Measurements from ENCODE around the gene SLC2A11.
"Not testable (repeated sequence)": the region's sequence is repeated elsewhere in the genome, so short reads cannot be mapped to it uniquely, and the experiment has no call there.

SLC2A11 gene

DNA sequence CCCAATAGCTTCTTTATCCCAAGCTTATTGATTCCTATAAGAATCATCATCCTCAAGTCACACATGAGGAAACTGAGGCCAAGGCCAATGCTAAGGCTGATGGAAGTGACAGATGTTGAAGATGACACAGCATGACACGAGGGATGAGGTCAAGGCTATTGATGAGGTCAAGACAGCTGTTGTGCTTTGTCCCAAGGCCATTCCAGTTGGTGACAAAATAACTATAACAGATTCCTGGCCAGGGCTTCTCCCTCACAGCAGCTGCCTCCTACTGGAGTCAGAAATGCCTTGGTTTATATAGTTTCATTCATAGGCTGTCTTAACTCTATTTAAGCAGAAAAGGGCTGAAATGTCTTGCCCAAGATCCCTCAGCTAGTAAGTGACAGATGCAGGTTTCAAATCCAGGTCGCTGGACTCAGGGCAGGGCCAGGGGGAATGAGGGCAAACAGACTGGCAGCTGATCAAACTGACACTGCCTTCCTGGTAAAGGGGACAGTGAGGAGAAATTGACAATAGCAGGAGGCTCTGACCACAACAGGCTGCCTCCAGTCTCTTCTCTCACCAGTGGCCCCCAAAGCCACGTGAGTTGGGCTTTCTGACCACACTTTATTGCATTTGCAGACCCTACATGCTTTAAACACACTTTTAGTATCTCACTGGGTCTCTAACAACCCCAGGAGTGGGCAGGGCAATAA, 53.0 kb downstream of the SLC2A11 start:
- DNase-seq, result no peak

DNA sequence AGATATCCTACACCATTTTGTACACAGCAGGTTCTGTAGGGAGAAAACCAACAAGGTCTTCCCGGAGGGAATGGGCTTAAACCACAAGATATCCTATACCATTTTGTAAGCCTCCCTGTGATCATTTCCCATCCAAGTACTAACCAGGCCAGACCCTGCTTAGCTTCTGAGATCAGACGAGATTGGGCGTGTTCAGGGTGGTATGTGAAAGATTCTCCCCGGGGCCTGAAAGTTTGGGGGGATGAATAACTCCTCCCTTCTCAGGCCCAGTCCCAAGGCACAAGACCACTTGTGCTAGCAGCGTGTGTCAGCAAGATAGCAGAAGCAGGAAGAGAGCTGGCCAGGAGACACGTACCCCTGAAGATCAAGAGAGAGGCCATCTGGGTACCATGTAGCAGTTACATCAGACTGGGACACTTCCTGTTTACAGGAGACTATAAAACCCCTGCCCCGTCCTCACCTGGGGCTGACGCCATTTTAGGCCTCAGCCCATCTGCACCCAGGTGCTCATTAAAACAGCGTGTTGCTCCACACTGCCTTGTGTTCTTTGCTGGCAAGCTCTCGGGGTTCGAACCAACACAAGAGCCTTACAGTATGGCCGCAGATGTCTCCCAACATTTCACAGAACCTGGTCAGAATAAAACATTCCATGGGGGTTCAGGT, 53.8 kb downstream of the SLC2A11 start:
- DNase-seq, result no peak

DNA sequence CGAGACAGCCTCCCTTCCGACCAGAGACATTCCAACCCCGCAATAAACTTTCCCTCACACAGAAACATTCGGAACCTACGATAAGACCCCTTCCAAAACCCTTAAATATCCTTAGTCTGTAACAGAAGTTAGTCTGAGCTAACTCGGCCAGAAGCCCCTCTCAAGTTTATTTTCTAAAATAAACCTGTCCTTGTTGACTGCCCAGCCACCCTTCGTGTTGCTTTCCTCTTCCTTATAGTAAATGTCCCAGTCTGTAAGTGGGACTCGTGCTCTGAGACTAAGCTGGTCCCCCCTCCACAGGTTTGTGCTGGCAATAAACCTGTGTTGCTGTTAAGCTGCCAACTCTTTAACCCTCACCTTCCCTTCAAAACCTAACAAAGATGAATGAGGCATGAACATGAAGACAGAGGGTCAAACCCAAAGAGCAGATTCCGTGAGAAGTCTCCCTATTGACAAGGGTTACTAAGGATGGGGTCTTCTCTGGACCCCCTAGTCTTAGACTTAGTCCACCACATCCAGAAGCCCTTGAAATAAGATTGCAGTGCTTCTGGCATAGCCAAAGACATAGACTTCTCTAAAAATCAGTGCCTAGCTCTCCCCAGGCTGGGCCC, 54.7 kb downstream of the SLC2A11 start:
- DNase-seq, result no peak

DNA sequence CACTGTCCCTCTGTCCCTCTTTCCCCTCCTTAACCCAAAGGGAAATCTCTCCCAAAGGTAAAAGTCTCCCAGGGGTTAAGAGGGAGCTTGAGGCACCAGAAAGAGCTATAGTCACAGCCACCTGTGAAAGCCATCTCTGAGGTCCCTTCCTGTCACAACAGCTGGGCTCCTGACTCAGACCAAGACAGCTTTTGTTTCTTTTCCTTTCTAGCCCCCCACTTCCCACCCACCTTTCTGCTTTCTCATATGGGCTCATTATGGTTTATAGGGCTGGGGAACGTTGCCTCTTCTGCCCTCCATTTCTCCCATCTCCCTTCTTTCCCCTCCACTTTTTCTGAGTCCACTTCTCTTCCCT, 55.6 kb downstream of the SLC2A11 start:
- no peak for DNase-seq

DNA sequence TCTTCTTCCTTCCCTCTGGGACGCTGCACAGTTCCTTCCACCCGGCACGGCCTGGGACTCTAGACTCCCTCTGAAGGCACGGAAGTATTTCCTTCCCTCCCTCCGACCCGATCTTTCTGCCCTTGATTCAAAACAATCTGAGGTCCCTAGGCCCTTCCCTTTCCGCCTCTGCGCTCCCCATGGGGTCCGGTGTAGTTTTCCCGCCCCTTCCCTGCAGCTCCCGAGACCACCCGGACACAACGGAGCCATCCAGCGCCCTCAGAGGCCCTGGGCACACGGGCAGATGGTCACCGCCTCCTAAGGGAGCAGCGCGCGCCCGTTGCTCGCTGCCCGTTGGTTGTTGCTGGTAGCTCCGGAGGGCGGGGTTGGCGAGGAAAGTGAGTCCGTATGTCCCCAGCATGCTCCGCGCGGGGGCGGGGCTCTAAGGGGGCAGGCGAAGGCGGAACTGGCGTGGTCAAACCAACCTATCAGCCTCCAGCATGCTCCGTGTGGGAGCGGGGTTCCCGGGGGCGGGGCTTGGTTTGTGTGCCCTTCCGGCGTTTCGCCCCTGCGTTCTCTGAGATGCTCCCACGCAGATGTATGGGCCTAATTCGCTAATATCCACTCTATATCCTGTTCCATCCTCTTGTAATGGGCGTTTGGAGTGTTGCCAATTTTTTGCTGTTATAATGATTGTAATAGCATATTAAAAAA, 56.1 kb downstream of the SLC2A11 start:
- peak; percentile 94 to 98 (median 96) for DNase-seq

DNA sequence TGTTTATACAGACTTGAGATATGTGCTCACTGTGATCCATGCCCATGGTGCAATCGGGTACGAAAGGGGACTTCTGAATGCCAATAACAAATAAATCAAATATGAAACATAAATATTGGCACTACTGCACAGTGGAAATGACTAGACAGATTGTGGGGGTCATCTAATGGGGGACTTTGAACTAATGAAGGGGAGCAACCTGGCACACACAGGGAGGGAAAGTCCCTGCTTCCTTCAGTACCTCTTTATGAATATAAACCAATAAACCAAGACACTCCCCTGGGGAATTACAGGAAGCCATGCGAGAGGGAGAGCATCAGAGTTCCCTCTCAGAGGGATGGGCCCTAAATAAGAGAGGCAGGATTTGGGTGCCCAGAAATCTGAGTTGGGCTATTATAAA, 57.6 kb downstream of the SLC2A11 start:
- DNase-seq, result no peak

DNA sequence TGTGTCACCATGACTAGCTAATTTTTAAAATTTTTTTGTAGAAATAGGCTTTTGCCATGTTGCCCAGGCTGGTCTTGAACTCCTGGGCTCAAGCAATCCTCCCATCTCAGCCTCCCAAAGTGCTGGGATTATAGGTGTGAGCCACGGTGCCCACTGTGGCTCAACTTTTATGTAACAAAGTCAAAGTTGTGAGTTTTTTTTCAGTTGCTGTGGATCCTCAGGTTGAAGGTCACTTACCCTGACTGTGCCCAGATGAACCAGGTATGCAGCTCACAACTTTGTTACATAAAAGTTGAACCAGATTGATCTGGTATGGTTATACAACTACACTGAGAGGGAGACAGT, 62.6 kb downstream of the SLC2A11 start:
- DNase-seq, result not testable (repeated sequence)

DNA sequence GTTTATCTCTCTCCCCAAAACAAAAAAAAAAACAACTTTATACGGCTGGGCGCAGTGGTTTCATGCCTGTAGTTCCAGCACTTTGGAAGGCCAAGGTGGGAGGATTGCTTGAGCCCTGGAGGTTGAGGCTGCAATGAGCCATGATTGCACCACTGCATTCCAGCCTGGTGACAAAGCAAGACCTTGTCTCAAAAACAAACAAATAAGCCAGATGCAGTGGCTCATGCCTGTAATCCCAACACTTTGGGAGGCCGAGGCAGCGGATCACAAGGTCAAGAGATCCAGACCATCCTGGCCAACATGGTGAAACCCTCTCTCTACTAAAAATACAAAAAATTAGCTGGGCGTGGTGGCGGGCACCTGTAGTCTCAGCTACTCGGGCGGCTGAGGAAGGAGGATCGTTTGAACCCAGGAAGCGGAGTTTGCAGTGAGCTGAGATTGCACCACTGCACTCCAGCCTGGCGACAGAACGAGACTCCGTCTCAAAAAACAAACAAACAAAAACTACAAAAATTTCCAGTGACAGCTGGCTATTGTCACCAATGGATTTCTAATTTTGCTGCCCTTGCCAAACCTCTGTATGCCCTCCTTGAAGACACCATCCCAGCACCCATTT, 64.0 kb downstream of the SLC2A11 start:
- not testable (repeated sequence) for DNase-seq

DNA sequence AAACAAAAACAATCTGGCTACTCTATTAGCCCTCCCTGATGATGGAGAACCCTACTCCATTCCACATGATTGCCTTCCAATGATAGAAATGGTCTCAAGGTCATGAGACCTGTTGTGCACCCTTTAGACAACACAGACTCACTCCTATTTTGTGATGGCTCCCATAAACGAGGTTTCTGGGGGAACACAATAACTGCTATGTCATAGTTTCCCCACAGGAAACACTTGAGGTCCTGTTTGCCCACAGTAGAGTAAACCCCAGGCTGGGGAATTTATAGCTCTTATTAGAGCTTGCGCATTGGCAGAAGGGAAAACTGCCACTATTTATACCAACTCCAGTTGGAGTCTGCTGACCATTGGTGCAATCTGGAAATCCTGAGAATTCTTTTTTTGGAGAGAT, 65.2 kb downstream of the SLC2A11 start:
- DNase-seq, result no peak

DNA sequence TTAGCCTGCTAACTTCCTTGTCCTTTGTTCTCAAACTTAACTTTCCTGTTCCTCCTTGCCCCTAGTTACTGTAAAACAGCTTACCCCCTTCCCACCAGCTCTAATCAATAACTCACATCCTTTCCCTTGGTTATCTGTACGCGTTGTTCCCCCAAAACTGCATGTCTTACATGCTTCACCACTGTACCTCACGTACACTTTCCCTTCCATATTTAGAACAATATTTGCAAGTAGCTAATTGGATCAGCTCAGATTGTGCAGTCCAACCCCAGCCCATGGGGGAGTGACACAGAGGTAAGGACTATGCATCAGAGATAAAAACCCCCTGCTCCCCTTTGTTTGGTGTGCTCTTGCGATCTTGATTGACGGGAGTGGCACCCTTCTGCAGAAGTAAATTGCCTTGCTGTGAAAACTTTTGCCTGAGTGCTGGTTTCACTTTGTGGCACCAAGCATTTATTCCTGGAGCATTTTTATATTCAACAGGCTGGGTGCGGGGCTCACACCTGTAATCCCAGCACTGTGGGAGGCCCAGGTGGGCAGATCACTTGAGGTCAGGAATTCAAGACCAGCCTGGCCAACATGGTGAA, 67.4 kb downstream of the SLC2A11 start:
- DNase-seq, result no peak

DNA sequence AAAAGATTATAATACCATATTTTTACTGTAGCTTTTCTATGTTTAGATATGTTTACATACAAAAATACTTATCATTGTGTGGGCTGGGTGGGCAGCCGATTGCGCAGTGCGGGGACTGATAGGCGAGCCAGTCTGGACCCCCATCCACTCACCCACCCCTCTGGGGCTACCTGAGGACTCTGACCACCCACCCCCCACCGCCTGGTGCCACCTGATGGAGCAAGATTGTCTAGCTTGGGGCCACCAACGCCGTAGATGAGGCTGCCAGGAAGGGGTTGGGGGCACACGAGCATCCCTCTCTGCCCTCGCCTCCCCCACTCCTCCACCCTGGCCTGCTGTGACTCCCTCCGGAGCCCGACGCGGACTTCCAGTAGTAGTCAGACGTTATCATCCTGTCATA, 68.9 kb downstream of the SLC2A11 start:
- DNase-seq, result no peak

Data from NCI-H1417 (cell line).